GM18909 (cell line): ENCODE measurements around the gene HIGD1A.
"Not testable (repeated sequence)": the region's sequence is repeated elsewhere in the genome, so short reads cannot be mapped to it uniquely, and the experiment has no call there.

ENCODE experiments used
- ATAC-seq: cut with Tn5 transposase; IDR thresholded peaks from one replicate; pipeline ENCODE4 v1.9.1; 2021; ENCODE audit warnings: mild to moderate bottlenecking; ENCODE audit not compliant: unreplicated experiment, poor library complexity

HIGD1A gene

DNA sequence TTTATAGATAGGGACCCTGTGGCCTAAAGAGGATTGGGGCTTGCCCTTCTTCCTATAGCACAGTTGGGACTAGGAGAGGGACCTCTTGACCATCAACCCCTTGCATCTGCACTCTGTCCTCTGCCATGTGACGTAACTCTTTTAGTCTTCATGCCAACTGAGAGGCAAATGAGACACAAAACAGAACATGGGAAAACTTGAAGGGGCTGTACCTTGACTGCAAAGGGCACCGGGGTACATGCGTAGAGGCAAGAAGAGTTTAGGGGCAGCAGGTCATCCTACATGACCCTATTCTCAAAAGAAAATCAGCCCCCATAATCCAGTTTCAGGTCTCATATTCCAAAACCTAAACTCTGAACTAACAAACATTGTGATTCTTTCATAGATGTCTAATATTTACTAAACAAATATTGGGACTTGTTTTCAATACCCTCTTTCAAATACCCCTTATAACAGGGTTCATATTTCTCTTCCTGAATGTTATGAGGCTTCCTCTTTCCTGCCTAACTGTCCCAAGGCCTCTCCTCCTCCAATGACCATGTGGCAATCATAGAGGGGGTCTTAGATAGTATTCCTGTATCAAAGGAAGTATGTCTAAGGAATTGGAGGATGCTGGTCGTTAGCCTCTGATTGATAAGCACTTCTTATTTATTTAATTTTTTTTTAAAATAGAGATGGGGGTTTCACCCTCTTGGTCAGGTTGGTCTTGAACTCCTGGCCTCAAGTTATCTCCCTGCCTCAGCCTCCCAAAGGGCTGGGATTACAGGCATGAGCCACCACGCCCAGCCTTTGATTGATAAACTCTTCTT, 25.5 kb upstream of the HIGD1A start:
- ATAC-seq: no peak

DNA sequence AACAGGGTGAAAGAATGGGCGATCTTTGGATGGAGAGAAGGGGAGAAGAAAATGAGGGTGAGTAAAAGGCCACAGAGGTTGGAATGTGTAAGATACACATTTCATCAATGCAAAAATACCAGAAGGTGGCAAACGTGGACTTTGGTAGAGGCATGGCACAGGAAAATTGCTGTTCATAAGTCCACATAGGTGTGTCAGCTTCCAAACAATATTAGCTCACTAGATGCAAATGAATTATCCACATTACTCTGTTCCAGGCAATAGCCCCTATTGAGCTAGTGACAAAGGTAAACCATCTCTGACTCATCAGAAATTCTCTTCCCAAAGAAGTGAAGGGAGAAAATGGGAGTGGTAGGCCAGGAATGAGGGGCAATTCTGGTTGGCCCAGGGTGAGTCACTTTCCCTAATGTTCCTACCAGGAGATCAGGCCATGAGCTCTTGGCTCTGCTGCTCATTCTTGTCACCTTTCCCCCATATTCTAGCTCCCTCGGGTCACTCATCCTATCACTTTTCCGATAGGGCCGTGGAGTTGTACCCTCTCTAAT, 24.9 kb upstream of the HIGD1A start:
- ATAC-seq: no peak

DNA sequence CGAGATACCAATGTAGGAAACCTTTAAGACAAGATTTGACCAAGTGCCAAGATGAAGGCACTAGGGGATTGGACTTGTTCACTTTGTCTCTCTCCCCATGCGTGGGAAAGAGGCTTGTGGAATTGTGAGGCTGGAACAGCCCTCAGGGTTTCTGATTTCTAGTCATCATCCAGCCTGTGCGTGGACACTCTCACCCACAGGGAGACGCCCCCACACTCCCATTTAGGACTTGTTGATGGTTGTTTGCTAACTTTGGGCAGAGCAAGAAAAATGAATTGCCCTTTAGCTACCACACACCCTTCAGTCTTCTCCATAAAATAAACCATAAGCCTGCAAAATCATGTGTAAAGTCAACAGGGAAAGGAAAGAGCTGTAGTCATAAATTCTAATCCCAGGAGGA, 23.4 kb upstream of the HIGD1A start:
- no peak for ATAC-seq

- ATAC-seq: no peak
These were observed 22.7 kb upstream of the HIGD1A start for GRCh38 chr3:42827023-42827422.

- no peak for ATAC-seq
These were observed 21.9 kb upstream of the HIGD1A start for GRCh38 chr3:42826141-42826540.

DNA sequence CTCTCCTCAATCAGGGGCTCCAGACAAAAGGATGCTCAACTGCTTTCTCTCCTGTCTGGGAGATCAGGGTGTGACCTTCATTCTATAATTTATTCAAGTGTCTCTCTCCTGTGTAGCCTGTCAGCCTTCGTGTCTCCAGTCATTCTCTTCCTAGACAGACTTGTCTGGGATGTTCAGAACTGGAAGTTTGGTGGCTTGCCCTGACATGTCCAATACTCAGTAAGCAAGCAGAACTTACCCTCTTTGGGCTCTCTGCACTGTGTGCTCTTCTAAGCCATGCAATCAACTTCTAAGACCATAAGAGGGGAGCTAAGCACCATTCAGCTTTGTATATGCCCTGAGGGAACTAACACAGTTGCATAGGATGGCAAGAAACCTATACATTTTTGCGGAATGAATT, 19.1 kb upstream of the HIGD1A start:
- no peak for ATAC-seq

GRCh38 chr3:42822828-42823227, 18.5 kb upstream of the HIGD1A start:
- no peak for ATAC-seq

- no peak for ATAC-seq
These were observed 16.4 kb upstream of the HIGD1A start for GRCh38 chr3:42820746-42821051.

- ATAC-seq: no peak
These were observed 15.2 kb upstream of the HIGD1A start for GRCh38 chr3:42819351-42819965.

GRCh38 chr3:42815826-42816225, 11.5 kb upstream of the HIGD1A start:
- ATAC-seq: no peak

GRCh38 chr3:42814914-42815507, 10.7 kb upstream of the HIGD1A start:
- no peak for ATAC-seq

DNA sequence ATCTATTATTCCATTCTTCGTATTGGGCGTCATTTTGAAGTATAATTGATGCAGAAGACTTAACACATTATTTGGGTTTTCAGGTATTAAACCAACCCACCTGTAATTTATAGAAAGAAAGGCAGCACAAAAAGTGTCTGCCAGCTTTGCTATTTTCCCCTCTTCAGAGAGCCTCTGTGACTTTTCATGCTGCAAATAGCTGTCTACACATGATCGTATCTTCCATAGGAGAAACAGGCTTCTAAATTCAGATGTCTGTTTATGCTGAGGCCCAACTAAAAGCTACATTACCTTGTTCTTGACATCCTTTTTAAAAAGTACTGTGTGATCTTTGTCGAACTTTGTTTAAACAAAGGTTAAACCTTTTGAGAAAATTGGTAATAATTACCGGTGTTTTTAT, 10.0 kb upstream of the HIGD1A start:
- ATAC-seq: no peak

DNA sequence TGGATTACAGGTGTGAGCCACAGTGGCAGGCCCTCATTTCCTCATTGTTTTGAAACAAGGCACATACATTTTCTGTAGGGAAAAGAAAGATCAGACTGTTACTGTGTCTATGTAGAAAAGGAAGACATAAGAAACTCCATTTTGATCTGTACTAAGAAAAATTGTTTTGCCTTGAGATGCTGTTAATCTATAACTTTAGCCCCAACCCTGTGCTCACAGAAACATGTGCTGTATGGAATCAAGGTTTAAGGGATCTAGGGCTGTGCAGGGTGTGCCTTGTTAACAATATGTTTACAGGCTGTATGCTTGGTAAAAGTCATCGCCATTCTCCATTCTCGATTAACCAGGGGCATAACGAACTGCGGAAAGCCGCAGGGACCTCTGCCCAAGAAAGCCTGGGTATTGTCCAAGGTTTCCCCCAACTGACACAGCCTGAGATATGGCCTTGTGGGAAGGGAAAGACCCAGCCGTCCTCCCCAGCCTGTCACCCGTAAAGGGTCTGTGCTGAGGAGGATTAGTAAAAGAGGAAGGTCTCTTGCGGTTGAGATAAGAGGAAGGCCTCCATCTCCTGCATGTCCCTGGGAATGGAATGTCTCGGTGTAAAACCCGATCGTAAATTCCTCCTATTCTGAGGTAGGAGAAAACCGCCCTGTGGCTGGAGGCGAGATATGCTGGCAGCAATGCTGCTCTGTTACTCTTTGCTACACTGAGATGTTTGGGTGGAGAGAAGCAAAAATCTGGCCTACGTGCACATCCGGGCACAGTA, 7.0 kb upstream of the HIGD1A start:
- not testable (repeated sequence) for ATAC-seq

- not testable (repeated sequence) for ATAC-seq
These were observed 6.4 kb upstream of the HIGD1A start for GRCh38 chr3:42810706-42811105.

DNA sequence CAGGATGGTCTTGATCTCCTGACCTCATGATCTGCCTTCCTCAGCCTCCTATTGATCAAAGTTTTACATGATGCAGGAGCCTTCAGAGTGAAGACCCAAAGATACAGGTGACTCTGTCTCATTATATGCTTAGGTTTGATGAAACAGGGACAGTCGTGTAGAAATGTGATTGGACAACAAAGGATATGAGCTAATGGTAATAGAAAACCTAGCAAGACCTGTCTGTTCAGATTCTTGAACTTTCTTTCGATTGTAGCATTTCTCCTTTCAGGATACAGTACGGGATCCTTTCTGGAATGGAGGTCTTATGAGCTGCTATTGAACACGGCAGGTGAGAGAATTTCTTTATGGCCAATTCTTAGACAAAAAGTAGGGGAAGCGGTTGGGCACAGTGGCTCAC, 4.9 kb upstream of the HIGD1A start, which contains the start of gene ACKR2:
TSS of gene ACKR2 (plus strand) at position 244 of the 400 bp plus-strand sequence. CDS start 55,058 bp downstream, outside the sequence.
- ATAC-seq: no peak

DNA sequence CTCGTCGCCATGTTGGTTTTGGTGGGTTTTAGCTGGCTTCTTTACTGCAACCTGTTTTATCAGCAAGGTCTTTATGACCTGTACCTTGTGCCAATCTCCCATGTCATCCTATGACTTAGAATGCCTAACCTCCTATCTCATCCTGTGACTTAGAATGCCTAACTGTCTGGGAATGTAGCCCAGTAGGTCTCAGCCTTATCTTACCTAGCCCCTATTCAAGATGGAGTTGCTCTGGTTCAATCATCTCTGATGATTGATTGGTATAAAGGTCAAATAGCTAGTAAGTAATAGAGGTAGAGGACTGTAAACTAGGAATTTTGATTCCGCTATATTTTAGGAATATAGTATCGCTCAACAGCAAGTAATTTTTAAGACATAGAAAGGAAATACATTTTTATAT, 3.6 kb upstream of the HIGD1A start:
- ATAC-seq: no peak

DNA sequence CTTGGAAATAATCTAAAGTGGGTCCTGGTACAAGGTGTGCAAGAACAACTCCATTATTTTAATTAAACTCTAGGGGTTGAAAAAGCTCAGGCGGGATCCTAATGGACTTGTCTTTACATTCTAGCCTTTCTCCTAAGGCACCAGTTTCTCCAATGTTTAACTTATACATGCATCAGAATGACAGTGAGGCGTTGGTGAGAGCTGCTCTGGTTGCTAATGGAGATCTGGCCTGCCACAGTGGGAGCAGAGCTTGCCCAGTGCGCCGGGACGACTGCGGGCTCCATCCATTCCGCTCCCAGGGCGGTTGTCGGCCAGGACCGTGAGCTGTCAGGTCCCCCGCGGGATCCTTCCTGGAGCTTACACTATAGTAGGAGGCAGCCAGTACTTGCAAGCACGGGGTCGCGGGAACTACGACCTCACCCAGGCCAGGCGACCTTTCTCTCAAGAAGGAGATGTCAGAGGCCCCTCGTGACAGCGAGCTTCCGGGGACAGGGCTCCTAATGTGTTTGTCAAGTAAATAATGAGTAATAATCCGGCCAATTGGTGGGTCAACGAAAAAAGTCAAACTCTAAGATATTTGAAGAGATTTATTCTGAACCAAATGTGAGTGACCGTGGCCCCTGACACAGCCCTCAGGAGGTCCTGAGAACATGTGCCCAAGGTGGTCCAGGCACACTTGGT, 991 bp upstream of the HIGD1A start:
- ATAC-seq: no peak

- ATAC-seq: peak; percentile 22
These were observed 492 bp upstream of the HIGD1A start for GRCh38 chr3:42804831-42805132.

DNA sequence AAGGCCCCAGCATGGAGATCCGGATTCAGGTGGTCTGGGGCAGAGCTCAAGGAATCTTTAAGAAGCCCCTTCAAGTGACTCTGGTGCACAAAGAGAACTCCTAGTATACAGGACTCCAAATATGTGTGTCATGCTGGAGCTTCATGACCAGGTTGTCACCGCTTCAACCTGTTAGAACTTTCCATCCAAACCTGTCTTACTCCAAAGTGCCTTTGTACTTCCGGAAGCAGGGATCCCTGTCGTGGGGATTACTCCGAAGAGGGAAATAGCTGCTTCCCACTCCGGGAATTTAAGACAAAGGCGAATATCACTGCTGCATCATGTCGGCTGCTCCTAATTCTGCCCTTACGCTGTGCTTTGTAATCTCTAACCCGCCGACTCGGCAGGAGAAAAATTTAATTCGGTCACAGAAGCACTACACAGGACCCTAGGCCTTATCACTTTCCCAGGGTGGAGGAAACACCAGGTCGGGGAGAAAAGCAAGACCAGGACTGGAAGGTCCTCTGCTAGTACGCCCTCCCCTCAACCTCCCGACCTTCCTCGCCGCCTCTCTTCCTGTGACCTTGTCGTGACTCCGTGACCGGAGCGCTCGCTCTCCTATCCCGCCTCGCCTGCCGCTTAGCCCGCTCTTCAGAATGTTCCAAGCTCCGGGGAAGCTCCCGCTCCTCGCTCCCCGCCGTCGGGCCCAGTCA, 730 bp downstream of the HIGD1A start:
- ATAC-seq: peak; percentile 16
